ENCODE data around the gene OR6C1.

DNA sequence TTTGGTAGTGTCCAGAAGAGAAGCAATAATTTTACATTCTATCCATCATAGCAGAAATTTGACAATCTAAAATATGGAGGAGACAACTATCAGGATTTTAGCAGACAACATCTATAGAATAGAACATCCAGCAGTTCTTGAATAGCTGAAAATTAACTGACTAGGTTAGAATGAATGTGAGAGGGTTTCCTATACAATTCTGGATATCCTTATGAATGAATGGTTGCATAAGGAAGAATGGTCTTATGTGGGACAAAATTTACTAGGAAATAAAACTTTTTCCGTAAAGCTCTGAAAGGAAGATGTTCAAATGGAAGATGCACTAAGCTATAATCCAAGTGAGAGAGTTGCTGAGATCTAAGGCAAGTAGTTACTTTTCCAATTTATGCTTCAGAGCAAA, 16.3 kb downstream of the OR6C1 start, which contains the start of gene OR6C3:
- TF ChIP-seq EZH2 (IDR thresholded peaks at IDR 0.05) (no peak), POLR2AphosphoS5 (IDR thresholded peaks at IDR 0.05; ENCODE audit: borderline replicate concordance, low read depth, low read length) (no peak)
